GM12878 (cell line): ENCODE measurements around the gene FAM184B. TPM values are rescaled to one million over a fixed set of nuclear protein-coding genes. Genes with fewer than 3 reads are reported as not detected.

ENCODE experiments used
- ATF2 ChIP-seq: IDR thresholded peaks from 2 replicates; pipeline ENCODE4 v1.6.1; 2012; ENCODE audit warnings: low read length, inconsistent platforms
- BCLAF1 ChIP-seq: fragments of 450-650 bp; IDR thresholded peaks from 2 replicates; pipeline ENCODE4 v1.6.1; 2017; ENCODE audit warnings: antibody characterized with exemption, mild to moderate bottlenecking, moderate library complexity
- CHD4 ChIP-seq: fragments of 200-600 bp; sonication (generic); IDR thresholded peaks from 2 replicates; pipeline ENCODE4 v1.6.1; 2016; ENCODE audit warnings: mild to moderate bottlenecking
- CUX1 ChIP-seq: IDR thresholded peaks from 2 replicates; pipeline ENCODE4 v1.6.1; 2012; ENCODE audit warnings: improper control_type of control experiment, low read depth, low read length; ENCODE audit not compliant: insufficient replicate concordance
- GATAD2B ChIP-seq: fragments of 450-650 bp; conservative IDR thresholded peaks from 2 replicates; pipeline ENCODE4 v1.6.1; 2017; ENCODE audit warnings: low read depth, mild to moderate bottlenecking, moderate library complexity
- LARP7 ChIP-seq: fragments of 450-650 bp; IDR thresholded peaks from 2 replicates; pipeline ENCODE4 v1.6.1; 2017; ENCODE audit warnings: mild to moderate bottlenecking
- MEF2A ChIP-seq: IDR thresholded peaks from 2 replicates; pipeline ENCODE4 v1.6.1; 2011; ENCODE audit warnings: low read depth, mild to moderate bottlenecking, low read length, moderate library complexity; ENCODE audit not compliant: insufficient read depth
- MEF2B ChIP-seq: fragments of 450-650 bp; IDR thresholded peaks from 2 replicates; pipeline ENCODE4 v1.6.1; 2018; ENCODE audit warnings: mild to moderate bottlenecking, moderate library complexity; ENCODE audit not compliant: partially characterized antibody, poor library complexity, severe bottlenecking
- NBN ChIP-seq: fragments of 450-650 bp; IDR thresholded peaks from 2 replicates; pipeline ENCODE4 v1.6.1; 2016
- PKNOX1 ChIP-seq: fragments of 450-650 bp; IDR thresholded peaks from 2 replicates; pipeline ENCODE4 v1.6.1; 2016; ENCODE audit warnings: mild to moderate bottlenecking
- POLR2A ChIP-seq: IDR thresholded peaks from 2 replicates; pipeline ENCODE4 v1.6.1; 2011; ENCODE audit warnings: low read depth, mild to moderate bottlenecking, low read length
- RCOR1 ChIP-seq: conservative IDR thresholded peaks from 2 replicates; pipeline ENCODE4 v1.6.1; 2012; ENCODE audit warnings: low read depth, low read length, improper control_type of control experiment
- RELB ChIP-seq: fragments of 450-650 bp; IDR thresholded peaks from 2 replicates; pipeline ENCODE4 v1.6.1; 2017; ENCODE audit warnings: low read depth, mild to moderate bottlenecking, moderate library complexity
- RUNX3 ChIP-seq: IDR thresholded peaks from 2 replicates; pipeline ENCODE4 v1.6.1; 2012; ENCODE audit warnings: low read length, inconsistent platforms
- SMARCA5 ChIP-seq: fragments of 450-650 bp; IDR thresholded peaks from 2 replicates; pipeline ENCODE4 v1.6.1; 2017; ENCODE audit warnings: mild to moderate bottlenecking
- SPI1 ChIP-seq: IDR thresholded peaks from 2 replicates; pipeline ENCODE4 v1.6.1; 2011; ENCODE audit warnings: low read depth, mild to moderate bottlenecking, low read length, moderate library complexity, borderline replicate concordance; ENCODE audit not compliant: insufficient read depth
- WRNIP1 ChIP-seq: IDR thresholded peaks from 2 replicates; pipeline ENCODE4 v1.6.1; 2011; ENCODE audit warnings: low read depth, low read length, improper control_type of control experiment, borderline replicate concordance
- YY1 ChIP-seq: IDR thresholded peaks from 2 replicates; pipeline ENCODE4 v1.6.1; 2011; ENCODE audit warnings: low read depth, mild to moderate bottlenecking, low read length
- ZSCAN29 ChIP-seq: fragments of 450-650 bp; IDR thresholded peaks from 2 replicates; pipeline ENCODE4 v1.6.1; 2017; ENCODE audit warnings: mild to moderate bottlenecking, moderate library complexity
- polyA plus RNA-seq, 11 experiments: library from polyadenylated mRNA; depleted of rRNA in 4 of 11; unstranded in 6 of 11; stranded (reverse) in 5 of 11; fragments of >200 nt; fragmentation: Nextera tagmentation in 4 of 11; fragmentation: Illumina TruSeq in 1 of 11; extraction: Ambion mirVana in 4 of 11; extraction: Trizol in 1 of 11; gene quantifications; 1 replicate in 1 of 11; 2 replicates in 10 of 11; pipeline versions ENCODE4 v1.2.1 to v1.2.3, GENCODE V29; 2011 to 2016; ENCODE audit warnings: inconsistent platforms in 2 of 11, missing spikeins in 2 of 11, low read depth in 1 of 11
- total RNA-seq, 4 experiments: library from RNA; depleted of rRNA in 3 of 4; stranded (reverse); fragments of >200 nt in 3 of 4; fragmentation: Illumina TruSeq in 1 of 4; extraction: Trizol in 1 of 4; gene quantifications; 2 replicates each; pipeline versions ENCODE4 v1.2.1 to v1.2.3, GENCODE V29; 2013 to 2021

Gene FAM184B
- total and polyA plus RNA-seq, 10 of the 15 experiments (the other 5 are each of a cell fraction or from before 2014, with no cell fraction given): under 0.01 TPM; not detected in 9

- TF ChIP-seq CHD4 (no peak), LARP7 (no peak), POLR2A (no peak), GATAD2B (peak; percentile 74; the same call in 1 of the 2 replicates), SPI1 (peak; percentile 99), YY1 (no peak), MEF2A (no peak), WRNIP1 (no peak), SMARCA5 (0 out of 2 replicates have a peak, but pooled peaks have one; percentile 33), BCLAF1 (no peak), MEF2B (peak; percentile 29), ATF2 (0 out of 2 replicates have a peak, but pooled peaks have one; percentile 47), NBN (0 out of 2 replicates have a peak, but pooled peaks have one; percentile 27), RELB (no peak), PKNOX1 (peak; percentile 85), CUX1 (no peak), ZSCAN29 (no peak), RCOR1 (0 out of 2 replicates have a peak, but pooled peaks have one; percentile 27), RUNX3 (peak; percentile 86)
Measured at GRCh38 chr4:17595471-17596005, 185.9 kb downstream of the FAM184B start (continued).
